Urothelium cell line (cell line): ENCODE data around the gene EPHB3.

Source experiments
- DNase-seq: peaks from one replicate; pipeline ENCODE4 v3.0.0; 2011; ENCODE audit warnings: low spot score, mixed read lengths
- FAIRE-seq: peaks from 2 replicates; lab custom pipeline; 2011; peaks lifted over from hg19 to GRCh38; lab: Jason Lieb, UNC

EPHB3 gene

DNA sequence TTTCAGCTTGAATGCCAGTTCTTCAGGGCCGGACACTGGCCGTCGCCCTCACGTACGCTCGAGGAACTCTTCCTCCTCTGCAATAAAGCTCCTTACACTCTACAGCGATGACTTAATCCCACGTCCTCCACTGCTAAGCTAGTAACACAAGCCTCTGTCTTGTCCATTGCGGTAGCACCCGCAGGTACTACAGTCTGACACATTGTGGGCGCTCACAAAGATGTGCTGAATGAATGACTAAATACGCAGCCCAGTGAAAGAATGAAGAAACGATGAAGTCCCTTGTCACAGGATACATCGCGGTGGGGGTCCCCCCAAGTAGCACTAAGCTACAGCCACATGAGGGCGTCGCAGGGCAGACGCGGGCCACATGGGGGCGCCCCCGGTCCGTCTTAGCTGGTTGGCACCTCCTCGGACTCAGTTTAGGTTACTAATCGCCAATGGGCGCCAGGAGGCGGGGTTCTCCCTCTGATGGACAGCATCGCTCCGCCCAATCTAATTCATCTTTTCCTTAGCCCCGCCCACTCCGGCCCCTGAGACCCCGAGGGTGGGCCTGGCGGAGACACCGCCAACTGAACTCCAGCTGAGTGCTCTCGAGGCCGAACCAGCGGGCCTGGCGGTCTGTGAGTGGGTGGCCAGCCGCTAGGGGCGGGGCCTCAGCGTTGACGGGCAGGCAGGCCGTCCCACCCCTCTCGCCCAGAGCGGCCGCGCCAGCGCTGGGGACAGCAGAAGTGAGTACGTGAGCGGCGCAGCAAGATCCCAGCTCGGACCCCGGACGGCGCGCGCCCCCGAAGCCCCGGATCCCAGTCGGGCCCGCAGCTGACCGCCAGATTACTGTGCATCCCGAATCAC lies at the start of gene EPHB3:
Gene EPHB3, plus strand, starts transcription at position 725 of the 852 bp plus-strand sequence. CDS start 451 bp downstream, outside the sequence.
- peak; percentile 100 for DNase-seq
- peak; percentile 95 for FAIRE-seq

DNA sequence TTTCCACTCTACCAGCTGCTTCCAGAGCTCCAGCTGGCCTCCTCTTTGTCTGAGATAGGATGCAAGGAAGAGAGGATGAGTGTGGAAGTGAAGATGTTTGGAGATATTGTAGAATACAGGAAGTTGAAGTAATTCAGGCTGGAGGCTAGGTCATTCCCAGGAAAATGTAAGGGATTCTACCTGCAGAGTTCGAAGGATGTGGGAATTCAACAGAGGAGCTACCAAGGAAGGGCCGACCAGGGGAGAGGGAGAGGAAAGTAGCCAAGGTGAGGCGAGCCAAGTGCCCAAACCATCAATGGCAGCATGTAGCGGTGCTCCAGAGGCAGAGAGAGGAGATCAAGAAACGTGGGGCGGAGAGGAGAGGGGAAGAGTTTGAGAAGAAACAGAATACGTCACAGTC lies 49.0 kb upstream of the EPHB3 start:
- DNase-seq (no peak), FAIRE-seq (no peak)

DNA sequence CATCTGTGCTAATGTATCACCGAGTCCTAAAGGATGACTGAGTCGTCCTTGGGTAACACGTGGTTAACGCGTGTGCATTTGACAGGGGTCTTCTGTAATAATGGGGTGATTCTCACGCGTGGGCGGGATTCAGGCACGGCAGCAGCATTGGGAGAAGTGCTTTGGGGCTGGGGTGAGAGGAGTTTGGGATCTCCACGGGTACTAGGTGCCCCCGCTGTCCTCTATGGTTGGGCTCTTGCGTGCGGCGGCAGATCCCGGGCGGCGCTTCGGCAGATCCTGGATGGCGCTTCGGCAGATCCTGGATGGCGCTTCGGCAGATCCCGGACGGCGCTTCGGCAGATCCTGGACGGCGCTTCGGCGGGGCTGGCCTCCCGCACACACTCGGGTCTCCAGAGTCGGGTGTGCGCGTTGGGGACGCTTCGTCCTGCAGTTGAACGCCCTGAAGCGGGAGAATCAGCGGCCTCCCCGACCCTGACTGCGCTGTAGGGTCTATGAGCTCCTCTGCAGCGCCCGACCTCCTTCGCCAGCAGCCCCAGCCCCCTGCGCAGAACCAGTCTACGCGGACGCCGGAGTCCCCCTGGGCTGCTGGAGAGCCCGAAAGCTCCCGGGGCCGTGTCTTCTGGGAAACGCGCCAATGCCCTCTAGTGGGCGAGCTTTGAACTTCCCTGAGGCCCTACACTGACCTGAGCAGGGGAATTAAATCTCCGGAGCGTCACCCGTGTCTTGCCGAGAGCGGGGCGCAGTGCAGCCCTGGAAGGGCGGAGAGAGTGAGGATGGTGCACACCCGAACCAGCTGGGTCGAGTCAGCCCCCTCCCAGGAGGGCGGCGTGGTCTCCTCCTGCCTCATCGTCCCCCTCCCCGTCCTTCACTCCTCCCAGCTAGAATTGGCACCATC lies 48.1 kb upstream of the EPHB3 start:
- DNase-seq = peak; percentile 93

DNA sequence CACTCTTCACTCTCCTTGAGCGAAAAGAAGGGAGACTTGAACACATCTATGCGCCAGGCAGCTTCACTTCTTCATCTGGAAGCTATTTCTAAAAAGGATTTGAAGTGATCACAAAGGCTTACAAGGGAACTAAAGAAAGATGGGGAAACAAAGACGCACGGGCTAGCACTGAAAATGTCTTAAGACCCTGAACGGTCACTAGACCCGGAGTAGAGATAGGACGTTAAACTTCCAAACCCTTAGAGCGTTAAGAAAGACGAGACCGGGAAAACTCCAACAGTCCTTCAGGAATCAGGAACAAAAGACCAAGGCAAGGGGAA lies 47.5 kb upstream of the EPHB3 start:
- no peak for FAIRE-seq
- DNase-seq = no peak

More for the DNA sequence above, 48.1 kb upstream of the EPHB3 start:
- no peak for FAIRE-seq

DNA sequence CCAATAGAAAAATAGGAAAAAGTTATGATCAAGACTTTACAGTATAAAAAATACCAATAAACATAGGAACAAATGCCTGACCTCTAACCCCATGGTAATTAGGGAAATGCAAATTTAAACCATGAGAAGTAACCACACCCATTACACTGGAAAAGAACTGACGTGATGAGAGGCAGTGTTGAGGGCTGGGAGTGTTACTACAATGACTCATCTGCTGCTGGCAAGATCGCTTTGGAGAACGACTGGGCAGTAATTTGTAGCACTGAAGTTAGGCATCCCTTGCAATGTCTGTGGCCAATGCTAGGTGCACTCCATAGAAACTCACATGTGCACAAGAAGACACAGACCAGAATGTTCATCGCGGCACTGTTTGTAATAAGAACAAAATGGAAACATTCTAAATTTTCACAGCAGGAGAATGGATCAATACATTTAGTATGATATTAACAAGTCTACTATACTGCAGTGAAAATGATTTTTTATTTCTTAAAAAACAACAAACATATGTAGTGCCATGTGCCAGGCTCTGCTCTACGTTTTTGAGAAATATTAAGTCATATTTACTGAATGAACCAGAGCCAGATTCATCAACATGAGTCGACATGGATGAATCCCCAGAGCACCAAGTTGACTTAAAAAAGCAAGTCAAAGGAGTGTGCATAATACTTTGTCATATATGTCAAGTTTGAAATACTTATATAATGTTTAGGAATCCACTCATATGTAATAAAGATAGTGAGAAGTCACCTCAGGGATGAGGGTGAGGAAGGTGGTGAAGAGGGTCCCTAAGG lies 37.6 kb upstream of the EPHB3 start:
- FAIRE-seq = peak; percentile 83
- peak; percentile 80 for DNase-seq

DNA sequence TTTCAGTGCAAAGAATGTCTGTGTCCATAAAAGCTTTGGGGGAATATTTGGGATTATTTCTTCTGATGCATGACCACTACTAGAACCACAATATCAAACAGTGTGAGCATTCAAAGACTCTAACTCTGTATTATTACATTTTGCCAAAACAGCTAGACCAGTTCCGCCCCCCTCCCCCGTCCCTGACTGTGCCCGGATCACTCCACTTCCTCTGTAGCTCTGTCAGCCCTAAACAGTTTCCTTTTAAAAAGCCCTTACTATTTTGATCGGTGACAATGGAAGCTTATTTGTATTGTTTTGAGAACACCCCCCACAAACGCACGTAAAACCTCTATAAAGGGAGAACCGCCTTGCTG lies 36.6 kb upstream of the EPHB3 start:
- peak; percentile 35 for FAIRE-seq

DNA sequence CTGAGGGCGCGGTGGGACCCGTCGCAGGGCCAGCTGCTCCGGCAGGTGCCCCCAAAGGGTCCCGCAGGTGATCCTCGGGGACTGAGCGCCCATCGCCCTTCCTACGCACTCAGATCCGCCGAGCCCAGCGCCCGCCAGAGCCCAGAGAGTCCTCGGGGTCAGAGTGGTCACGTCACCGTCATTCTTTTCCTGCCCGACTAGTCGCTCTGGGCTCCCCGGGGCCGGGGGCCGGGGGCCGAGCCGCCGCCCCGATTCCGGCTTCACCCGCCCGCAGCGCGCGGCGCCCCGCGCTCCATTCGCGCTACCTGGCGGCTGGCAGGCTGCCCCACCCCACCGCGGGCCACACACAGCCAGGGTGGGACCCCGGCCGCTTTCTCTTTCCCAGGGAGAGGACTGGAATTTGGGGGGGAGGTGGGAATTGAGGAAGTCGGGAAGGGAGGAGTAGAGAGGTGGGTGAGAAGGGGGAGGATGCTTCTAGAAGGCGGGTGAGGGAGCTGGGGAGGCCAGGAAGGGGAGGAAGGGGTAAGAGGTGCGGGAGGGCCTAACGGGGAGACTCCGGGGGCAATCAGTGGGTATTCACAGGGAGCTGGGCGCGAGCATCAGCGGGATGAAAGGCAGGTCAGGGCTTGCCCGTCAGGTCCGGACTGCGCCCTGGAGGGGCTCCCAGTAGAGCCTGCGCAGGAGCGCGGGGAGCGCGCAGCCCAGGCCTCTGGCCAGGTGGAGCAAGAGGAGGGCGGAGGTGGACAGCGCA lies 36.1 kb upstream of the EPHB3 start:
- peak; percentile 43 for DNase-seq

More for the DNA sequence above, 36.6 kb upstream of the EPHB3 start:
- DNase-seq = peak; percentile 55

DNA sequence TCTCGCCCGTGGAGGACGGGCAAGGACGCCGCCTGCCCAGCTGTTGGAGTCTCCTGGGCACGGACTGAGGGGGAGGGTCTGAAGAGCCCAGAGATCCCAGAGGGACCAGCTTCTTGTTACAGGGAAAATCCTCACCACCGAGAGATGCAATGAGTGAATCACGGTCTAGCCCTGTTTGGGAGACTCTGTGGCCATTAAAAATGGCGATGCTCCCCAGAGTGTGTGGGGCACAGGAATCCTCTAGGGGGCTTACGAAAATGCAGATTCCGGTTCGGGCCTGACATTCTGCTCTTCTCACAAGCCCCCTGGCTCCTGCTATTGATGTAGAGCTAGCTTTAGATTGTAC lies 35.5 kb upstream of the EPHB3 start:
- no peak for FAIRE-seq
- DNase-seq = no peak

More for the DNA sequence above, 36.1 kb upstream of the EPHB3 start:
- no peak for FAIRE-seq

DNA sequence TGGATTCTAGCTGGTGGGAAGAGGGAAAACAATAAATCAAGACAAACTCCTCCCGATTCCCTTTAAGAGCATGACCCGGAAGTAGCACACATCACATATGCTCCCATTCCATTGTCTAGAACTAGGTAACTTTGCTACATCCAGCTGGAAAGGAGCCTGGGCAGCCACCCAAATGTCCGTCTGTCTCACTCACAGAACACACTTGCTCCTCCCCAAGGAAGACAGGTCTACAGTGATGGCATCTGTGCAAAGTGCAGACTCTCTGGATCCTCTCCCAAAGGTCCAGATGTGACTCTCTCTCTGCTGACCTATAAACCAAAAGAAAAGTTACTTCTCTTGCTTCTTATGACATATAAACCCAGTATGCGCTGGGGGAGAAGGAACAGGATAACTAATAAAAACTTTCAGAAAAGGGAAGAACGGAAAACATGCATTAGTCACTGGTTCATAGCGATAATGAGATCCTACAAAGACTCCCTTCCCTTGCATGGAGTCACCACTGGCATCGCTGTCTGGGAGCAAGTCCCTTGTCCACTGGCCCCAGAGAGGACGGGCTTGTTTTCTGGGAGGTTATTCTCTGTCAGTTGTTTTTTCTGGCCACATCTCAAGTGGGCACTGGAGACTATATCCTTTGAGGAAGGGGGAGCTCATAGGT lies 29.8 kb upstream of the EPHB3 start:
- FAIRE-seq (no peak), DNase-seq (no peak)

DNA sequence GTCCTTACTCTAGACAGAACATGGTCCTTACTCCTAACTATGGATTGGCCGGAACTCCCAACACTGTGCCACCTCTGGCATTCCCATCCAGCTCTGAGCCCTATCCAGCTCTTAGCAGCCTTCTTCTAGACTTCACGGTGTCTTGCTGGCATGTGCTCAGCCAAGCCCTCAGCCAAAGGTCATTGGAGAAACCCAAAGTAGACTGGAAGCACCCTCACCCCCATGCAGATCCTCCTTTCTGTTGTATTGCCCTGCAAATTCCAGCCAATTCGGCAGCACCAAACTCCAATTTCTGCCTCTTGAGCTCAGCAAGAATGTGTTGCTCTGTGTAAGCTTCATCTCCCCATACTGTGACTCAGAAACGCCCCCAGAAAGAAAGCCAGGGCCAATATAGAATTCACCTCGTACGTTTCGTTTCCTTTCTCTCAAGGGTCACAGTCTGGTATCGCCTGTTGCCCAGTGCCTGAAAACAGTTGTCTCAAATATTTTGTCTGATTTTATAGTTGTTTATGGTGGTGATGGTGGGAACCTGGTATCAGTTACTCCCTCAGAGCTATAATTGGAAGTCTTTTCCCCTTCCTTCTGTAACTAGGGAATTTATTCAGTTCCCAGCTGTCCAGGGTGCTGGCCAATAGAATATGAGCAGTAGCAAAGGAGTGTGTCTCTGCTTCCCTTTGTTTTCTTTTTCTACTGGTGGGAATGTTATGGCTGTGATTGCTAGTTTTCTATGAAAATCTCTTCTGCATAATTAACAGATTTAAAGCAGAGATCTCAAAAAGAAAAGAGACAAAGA lies 28.4 kb upstream of the EPHB3 start:
- FAIRE-seq (no peak), DNase-seq (no peak)

DNA sequence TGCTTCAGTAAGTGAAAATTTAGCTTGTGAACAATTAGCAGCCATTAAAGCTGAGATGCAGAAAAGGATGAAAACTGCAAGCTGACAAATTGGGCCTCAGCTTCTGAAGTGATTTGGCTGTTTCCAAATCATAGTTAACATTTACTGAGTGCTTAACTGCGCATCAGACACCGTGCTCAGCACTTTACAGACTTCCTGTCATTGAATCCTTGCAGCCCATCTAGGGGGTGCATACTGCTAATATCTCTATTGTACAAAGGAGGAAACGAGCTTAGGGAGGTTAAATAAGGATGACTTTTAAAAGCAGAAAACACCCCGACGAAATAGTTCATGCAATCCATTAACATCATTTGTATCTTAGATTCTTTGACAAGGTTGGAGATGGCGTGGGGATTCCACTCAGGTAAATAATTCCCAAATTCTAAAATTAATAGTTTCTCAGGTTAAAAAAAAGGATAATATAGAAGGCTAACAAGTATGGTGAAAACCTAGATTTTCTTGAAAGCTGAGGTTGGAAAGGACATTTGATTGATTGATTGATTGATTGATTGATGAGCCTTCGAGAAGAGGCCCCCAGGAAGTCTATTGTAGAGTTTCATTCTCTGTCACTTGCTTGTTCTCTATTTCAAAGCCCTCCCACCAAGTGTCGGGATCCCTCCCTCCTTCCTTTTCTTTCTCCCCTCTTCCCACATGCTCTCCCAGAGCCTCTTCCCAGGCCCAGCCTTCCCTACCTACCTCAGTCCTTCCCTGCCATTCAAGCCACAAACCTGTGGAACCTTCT lies 23.5 kb upstream of the EPHB3 start:
- no peak for DNase-seq
- no peak for FAIRE-seq

DNA sequence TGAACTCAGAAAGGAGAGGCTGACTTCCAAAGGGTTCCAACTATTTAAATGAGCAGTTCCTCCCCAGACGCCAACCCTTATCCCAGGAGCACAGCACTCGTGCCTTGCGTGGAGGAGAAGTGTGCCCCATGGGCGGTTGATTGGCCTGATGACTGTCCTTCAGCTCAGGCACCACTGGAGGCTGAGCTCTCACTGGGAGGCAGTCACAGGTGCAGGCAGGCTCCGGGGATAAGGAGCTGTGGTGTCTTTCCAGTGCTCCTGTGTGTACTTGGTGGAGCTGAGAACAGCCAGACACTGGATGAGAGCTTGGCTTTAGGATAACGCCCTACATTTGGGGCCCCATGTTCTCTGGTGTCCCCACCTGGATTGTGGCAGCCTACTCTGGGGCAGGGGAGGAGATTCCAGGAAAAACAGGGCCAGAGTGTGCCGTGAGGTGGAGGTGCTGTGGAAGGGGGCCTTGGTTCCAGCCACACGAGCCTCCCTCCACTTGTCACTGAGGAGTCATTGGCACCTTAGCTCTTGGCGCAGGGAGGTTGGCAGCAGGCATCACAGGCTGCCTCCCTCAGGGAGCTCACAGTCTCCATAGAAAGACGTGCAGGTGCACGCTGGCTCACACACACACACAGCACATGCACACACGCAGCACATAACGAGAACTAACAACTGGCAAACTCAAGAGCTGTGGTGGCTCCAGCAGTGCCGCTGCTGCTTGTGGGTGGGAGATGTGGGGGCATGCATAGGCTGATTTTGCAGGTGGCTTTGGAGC lies 22.7 kb upstream of the EPHB3 start:
- FAIRE-seq = peak; percentile 56

DNA sequence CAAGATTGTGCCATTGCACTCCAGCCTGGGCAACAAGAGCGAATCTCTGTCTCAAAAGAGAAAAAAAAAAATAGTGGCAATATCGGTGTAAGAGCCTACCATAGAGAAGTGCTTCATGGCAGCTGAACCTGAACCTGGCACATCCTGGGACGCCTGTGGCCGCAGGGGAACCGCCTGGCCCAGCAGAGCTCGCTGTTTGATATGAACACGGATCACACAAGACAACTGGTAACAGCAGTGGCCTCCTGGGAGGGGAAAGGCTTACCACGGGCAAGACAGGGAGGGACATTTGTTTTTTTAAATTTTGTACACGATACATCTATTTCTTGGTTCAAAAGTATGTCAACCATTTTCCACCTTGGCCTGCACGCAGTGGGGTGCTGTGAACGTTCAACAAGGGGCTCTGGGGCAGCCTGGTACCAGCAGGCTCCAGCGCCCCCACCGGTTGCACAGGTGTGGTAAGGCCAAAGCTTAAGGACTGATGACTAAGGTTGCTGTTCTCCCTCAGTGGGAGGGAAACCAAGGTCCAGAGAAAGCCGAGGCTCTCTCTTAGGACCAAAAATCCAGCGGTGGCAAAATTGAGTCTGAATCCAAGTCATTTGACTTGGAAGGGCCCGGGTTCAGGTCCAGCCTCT lies 21.7 kb upstream of the EPHB3 start:
- FAIRE-seq (no peak), DNase-seq (no peak)

More for the DNA sequence above, 22.7 kb upstream of the EPHB3 start:
- no peak for DNase-seq

DNA sequence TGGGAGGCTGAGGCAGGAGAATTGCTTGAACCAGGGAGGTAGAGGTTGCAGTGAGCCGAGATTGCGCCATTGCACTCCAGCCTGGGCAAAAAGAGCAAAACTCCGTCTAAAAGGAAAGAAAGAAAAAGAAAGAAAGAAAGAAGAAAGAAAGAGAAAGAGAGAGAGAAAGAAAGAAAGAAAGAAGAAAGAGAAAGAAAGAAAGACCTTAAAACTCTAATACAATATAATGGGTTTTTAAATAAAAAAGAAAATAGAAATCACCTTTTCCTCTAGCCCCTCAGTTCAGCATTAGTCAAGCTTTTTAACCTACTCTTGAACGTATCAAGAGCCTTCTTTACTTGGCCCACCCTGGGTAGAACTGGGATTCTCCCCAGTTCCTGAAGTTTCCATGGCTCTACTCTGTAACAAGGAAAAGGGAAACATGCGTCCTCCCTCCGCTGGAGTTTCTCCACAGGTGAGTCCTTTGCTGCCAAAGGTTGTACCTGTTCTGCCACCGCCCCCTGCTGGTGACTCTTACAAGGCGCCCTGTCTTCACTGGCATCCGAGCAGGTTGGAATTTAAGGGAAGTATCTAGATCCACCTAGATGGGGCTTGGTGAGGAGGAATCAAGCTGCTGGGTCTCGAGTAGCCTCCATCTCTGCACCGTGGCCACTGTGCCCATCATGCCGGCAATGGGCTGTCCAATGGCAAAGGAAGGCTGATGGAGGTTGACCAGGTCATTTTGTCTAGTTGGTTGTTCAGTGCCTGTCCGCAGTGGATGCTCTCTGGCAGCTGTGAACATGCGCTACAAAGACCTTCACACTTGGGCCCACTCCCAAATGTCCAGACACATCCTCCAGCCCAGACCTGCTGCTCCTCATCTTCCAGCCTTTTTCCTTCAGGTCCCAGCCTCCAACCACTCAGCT lies 20.6 kb upstream of the EPHB3 start:
- FAIRE-seq (no peak), DNase-seq (peak; percentile 64)

DNA sequence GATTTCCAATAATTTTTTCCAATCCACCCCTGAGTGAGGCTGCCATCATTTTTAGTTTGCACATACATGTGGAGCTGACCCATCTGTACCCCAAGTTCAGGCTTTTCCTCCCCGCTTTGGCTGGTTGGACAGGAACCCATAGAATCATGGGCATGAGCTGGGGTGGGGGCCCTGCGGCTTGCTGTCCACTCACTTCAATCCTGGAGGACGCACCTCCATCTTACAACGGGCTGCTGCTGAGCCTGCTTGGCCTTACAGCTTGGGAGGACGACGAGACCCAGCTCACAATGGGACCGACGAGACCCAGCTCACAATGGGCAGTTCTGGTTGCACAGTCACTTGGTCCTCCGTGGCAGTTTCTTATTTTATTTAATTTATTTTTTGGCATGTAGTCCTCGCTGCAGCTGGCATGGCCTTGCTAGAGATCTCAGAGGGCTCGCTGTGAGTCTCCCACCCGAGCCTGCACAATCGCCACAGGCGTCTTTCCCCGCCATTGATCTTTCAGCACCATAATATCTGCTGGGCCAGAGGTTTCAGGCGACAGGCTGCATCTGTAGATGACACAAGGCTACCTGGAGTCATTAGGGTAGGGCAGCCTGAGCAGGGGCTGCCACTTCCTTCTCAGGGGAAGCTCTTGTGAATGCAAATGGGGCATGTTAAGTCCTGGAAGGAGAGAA lies 19.6 kb upstream of the EPHB3 start:
- DNase-seq (no peak), FAIRE-seq (no peak)

DNA sequence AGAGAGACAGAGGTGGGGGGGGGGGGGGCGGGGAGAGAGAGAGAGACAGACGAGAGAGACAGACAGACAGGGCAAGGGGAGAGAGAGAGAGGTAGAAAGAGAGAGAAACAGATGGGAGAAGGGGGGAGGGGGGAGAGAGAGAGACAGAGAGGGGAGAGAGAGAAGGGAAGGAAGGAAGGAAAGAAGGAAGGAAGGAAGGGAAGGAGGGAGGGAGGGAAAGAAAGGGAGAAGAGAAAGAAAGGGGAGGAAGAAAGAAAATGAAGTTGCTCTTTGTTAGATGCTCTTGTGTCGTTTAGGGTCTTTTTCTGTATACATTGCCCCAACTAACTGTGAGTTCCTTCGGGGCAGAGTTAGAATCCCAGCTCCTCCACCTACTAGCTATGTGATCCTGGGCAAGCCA lies 19.0 kb upstream of the EPHB3 start:
- FAIRE-seq = no peak
- no peak for DNase-seq
